NCI-H446 treated with DMSO at 0.1 percent for 48 hours (cell line): ENCODE data around the gene EHHADH.

Source experiments
- DNase-seq: peaks from one replicate; lab custom pipeline; 2025; lab: John Stamatoyannopoulos, UW

EHHADH gene

DNA sequence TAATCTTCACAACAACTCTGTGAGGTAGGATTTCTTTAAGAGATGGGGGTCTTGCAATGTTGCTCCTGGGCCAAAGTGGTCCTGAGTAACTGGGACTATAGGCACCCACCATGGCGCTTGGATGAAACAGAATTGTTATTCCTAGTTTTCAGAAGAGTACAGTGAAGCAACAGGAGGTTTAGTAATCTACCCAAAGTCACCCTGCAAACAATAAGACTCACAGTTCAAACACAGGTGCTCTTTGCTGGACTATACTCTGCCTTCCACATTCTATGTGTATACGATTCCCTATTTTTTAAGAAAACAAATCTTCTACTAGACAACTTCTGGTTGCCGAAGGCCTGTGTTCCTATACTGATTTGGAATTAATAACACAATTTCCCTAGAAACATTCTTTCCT, 109.1 kb downstream of the EHHADH start:
- no peak for DNase-seq
